HG02938 (cell line): Measurements from ENCODE around the gene SAXO2.
"Not testable (repeated sequence)": the region's sequence is repeated elsewhere in the genome, so short reads cannot be mapped to it uniquely, and the experiment has no call there.

Experiments
- ATAC-seq: cut with Tn5 transposase; IDR thresholded peaks from one replicate; pipeline ENCODE4 v1.9.1; 2021; ENCODE audit warnings: mild to moderate bottlenecking, moderate library complexity; ENCODE audit not compliant: unreplicated experiment

SAXO2 gene, protein sequence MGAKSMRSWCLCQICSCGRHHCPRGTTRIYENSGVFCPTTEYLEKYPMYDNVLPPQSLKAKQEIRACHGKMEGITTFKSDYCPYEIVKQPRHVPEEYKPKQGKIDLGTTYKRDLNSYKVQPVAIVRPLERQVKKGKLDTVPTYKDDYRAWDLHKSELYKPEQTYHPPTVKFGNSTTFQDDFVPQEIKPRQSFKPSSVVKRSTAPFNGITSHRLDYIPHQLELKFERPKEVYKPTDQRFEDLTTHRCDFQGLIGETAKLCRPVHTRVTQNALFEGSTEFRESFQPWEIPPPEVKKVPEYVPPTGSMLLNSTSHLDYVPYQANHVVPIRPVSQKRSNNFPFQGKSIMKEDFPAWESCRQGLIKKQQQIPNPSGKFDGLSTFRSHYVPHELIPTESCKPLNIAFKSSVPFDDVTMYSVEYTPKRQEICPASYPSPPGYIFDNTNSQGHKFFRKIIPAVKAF

DNA sequence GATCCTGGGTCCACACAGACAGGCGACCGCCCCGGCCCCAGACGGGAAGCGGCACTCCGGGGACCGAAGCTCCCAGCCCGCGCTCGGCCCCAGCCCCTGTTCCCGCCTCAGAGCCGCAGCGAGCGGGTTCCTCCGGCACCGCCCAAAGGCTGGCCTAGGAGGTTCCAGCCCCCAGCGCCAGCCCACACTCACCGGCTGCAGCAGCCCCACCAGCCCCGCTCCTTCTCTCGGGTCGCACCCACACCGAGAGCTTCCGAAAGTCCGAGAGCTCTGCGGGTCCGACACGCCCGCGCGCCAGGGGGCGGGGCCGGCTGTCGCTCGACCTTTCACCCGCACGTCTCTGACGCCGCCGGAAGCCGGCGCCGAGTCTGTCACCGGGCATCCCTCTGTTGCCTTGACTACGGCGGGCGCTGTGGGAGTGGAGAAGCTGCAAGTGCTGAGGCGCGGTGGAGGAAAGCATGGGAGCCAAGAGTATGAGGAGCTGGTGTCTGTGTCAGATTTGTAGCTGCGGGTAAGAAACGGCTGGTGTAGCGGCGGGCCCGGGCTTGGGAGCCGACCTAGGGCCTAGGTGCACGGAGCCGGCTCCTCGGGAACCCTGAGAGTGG is at the start of gene SAXO2, which contains the start of gene EFL1:
Gene SAXO2, plus strand, starts transcription at position 397 of the 605 bp plus-strand sequence. Its CDS starts 62 bp downstream, at position 459.
Gene EFL1, minus strand, starts transcription at position 313 of the 605 bp plus-strand sequence. CDS start 956 bp downstream, outside the sequence.
- ATAC-seq: peak; percentile 96

DNA sequence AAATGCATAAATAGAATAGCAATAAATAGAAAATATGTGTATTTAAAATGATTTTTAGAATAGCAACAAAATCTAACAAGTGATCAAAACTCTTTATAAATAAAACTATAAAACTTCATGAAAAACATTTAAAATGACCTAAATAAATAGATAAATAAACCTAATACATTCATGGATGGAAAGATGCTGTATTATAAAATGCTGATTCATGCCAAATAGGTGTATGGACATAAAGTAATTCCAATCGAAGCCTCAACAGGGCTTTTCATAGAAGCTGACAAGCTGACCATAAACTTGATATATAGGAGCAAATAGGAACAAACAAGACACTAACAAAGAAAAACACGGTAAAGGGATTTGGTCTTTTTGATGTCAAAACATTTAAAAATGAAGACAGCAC is 46.5 kb upstream of the SAXO2 start:
- not testable (repeated sequence) for ATAC-seq

DNA sequence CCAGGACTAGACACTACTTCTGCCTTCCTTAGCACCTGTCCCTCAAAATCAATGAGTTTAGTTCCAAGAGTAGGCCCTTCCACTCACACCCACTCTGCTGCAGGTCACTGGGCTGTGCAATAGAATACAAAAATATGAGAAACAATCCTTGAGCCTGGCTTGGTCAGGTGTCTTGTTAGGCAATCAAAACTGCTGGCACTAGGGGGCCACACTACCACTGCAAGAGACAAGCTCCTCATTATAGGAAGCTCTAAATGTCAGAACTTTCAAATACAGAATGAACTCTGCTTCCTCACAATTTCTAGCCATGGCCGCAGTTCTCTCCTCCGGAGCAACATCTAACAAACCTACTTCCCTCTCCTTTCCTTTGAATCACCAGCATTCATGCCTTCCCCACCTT is 41.1 kb upstream of the SAXO2 start:
- ATAC-seq: not testable (repeated sequence)

DNA sequence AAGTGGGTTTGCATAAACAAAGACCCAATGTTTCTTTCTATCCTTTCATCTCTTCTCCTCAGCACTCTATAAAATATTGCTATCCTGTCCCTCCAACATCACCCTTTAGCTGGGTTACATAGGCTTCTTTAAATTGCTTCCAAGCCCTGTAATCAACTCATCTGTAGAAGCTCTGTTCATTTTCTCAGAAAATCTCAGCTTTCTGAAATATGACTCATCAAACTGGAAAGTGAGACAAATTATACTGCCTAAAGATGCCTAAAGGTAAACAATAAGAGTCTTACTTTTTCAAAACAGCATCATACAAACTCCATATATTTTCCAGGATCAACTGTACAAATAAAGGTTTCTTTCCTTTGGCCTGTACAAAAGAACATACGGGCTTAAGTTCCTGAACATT is 33.9 kb upstream of the SAXO2 start:
- ATAC-seq: no peak

DNA sequence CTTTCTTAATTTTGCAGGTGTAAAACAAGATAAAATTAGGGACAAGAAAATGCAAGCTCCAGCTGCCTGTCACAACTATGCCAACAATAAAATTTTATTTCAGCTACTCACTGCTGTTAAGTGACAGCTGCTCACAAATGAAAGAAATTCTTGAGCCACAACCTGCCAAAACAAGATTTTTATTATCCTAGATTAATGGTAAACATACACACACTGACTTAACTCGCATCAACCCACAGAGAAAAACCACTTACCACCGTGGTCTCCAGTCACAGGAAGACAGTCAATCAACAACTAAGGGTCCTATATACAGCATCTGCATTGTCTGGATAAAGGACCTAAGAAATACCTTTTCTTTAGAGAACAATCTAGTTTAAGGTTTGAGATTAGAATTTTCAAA is 31.4 kb upstream of the SAXO2 start:
- no peak for ATAC-seq

DNA sequence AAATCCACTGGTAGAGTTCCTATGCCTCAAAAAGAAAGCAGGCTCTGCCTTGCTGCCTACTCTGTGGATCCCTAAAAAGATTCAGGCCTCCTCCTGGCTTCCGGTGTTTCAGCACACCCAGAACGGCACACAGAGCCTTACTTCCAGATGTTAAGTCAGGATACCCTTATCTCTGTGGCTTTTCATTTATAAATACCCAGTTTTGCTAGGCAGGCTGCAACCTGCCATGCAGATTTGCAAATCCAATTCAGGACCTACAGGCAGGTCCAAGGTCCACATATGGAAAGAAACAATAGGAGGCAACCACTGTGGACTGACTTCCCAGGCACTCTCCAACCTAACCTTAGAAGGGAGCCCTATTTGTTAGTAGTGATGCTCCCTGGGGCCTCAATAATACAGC is 30.8 kb upstream of the SAXO2 start:
- ATAC-seq: no peak

DNA sequence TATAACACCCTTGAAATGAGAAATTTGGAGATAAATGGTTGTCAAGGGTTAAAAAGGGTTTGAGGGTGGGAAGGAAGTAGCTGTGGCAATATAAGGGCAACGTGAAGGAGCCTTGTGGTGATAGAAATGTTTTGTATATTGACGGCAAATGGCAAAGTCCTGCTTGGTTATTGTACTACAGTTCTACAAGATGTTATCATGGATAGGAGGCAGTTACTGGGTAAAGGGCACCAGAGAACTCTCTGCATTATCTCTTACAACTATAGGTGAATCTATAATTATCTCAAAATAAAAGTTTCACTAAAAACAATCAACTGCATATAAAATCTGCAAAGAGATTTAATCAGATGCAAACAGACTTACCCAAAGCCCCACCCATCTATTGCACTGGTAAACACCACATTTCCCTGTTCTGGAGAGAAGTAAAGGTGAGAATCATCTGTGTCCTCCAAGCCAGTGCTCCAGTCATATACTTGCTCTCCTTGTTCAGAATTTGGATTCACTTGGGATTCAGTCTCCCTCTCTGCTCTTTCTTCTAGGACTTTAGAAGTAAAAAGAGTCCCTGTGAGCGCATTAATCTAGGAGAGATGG is 24.6 kb upstream of the SAXO2 start:
- ATAC-seq: not testable (repeated sequence)

DNA sequence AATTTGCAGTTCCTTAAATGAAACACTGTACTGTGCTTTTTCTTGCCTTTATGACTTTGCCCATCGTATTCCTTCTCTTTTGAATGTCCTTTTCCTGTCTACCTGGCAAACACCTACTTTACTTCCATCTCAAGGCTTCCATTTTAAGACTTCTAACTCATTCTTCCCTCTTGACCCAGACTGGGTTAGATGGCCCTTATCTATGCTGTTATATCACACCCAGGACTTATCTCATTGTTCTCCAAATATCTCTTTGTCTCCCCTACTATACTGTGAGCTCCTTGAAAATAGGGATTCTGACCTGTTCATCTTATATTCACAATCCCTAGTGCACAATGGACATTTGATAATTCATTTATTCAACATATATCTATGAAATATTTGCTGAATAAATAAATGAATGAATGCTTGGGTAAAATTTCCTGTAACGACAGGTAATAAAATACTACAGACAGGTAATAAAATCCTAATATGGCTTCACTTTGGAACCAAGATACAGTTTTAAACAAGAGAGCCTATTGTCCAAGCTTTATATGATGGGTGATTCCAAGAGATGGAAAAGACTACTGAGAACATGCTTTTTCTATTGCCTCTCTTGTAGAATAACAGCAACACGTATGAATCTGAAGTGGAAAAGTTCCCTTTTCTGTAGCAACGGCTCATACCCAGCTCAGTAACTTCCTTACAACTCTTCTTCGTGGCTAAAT is 22.8 kb upstream of the SAXO2 start:
- no peak for ATAC-seq

DNA sequence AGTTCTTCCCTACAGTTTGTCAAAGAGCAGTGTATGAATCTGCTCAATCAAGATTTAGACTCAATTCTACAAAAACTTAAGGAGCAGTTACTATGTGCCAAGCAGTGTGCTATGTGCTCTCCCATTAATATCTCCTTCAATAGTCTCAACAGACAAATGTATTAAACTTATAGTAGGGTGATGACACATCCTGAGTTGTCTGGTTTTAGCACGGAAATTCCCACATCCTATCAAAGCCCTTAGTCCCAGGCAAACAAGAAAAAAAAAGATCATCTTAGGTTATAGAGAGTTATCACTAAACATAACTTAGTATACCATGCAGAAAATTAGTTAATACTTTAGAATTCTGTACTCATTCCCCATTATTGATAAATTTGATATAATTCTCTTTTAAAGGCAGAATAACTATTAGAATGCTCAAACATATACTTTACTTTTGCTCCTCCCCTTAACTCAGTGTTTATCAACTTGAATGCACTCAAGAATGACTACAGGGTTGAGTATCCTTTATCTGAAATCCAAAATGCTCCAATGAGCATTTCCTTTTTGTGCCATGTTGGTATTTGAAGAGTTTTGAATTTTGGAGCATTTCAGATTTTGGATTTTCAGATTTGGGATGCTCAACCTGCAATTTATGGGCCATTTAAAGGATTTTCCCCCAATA is 20.6 kb upstream of the SAXO2 start:
- not testable (repeated sequence) for ATAC-seq

DNA sequence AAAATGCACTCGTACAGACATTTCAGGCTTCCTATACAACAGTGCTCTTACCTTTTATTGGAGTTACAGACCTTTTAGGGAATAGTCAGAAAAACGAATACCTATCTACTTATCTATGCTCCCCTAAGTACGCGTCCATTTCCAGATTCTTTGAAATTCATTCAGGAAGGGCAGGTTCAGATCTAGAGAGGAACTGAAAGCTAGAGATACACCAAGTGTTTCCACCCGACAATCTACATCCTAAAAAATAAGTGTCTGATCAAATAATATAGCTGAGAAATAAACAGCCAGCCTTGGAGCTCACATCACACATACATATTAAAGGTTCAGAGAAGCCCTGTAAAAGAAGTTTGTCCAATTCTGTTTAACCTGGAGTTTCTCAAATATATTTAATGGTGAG is 19.0 kb upstream of the SAXO2 start:
- not testable (repeated sequence) for ATAC-seq

DNA sequence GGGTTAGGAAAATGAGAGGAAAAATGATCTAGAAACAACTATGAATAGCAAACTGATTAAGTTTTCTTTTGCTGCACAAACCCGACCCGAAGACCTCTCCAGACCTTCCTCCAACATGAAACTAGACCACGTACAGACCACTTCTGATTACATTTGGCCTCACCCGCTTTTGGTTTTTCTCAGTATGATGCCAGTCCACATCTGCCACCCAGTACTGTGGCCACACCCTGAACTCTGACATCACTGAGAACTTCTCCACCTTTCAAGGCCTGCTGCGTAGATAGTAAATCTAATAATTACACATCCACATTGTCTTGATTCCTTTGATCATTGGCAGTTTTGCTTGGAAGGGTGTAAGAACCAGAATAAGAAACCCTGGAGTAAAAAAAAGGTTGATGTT is 16.7 kb upstream of the SAXO2 start:
- ATAC-seq: not testable (repeated sequence)

DNA sequence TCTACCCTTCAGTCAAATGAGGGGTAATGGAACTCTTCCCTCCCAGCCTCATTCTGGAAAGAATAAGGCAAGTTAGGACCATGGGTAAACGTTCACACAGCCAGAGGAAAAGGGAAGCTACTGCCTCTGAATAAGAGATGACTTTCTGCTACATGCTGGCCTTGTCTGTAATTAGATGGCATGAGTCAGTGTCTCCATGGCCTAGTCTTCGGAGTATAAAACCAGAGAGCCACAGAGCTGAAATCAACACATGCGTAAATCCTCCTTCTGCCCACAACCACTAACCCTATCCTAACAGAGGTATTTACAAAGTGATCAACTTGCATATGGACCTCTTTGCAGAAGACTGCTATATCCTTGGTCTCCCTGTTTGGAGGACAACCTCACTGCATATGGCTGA is 14.4 kb upstream of the SAXO2 start:
- not testable (repeated sequence) for ATAC-seq

DNA sequence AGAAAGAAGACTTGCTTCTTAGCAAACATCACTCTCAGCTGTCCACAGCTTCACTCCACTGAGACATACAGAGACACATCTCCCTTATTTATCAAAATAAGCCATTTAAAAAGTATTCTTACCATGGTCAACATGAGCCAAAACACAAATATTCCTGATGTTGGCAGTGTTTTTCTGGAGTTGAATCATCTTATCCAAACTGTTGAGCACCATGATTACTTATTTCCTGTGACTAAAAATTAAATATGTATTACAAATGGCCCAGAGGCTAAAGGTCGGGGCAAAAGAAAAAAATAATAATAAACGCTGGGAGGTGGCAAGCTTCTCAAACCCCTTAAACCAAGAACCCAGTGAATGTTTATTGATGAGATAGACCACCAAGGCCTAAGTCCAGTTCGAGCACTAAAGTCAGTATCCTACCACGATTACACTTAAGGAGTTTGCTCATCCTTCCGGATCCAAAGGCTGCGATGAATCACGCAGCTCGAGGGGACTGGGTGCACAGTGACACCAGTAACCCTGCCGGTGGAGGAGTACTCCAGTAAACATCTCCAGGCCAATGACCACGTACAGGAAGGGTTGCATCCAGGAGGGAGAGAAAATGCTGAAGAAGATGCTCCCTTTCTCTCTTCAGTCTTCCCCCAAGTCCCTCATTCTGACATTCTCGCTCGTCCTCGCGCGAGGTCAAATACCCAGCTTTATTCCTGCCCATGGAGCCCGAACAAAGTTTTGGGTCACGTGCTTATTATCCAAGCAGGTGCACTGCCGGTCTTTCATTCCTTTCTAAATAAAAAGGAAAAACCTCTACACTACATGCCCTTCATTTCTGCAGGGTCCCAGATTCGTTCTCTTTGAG is 824 bp upstream of the SAXO2 start:
- peak; percentile 24 for ATAC-seq

DNA sequence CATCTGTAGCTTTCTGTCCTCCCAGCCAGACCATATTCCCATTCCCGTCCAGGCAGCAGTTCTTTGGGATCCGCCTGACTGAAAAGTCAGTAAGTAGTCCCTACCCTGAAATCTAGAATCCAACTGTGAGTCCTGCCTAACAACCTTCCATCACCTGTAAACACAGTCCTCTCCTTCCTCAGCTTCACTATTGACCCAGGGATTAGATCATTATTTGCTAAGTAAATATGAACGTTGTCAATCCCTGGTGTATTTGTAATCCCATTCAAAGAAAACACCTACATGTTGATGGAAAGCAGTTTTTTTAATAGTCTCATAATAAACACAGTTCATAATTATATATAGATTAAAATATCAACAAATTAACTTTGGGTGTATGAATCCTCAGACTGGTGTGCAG is 732 bp downstream of the SAXO2 start:
- no peak for ATAC-seq

DNA sequence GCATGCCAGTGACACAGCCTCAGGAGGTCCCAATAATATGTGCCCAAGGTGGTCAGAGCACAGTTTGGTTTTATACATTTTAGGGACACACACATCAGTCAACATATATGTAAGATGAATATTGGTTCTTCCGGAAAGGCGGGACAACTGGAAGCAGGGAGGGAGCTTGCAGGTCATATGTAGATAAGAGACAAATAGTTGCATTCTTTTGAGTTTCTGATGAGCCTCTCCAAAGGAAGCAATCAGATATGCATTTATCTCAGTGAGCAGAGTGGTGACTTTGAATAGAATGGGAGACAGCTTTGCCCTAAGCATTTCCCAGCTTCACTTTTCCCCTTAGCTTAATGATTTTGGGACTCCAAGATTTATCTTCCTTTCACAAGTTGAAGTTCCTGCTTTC is 4.5 kb downstream of the SAXO2 start:
- ATAC-seq: not testable (repeated sequence)

DNA sequence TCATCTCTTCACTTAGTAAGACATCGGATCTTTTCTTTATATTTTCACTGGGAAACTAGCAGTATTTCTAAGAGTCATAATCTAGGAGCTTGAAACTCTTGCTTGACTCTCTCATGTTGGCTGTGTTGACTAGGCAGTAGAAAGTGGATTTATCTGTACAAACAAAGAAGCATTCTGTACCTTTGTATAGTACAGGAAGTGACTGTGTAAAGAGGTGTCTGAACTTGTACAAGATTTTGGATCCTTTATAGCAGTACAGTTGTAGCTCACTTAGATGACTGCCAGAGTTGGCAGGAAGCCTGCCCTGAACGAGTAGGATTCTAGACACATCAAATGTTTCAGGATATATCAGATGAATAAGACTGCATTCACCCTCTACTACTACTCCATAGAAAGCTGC is 5.8 kb downstream of the SAXO2 start:
- ATAC-seq: not testable (repeated sequence)

DNA sequence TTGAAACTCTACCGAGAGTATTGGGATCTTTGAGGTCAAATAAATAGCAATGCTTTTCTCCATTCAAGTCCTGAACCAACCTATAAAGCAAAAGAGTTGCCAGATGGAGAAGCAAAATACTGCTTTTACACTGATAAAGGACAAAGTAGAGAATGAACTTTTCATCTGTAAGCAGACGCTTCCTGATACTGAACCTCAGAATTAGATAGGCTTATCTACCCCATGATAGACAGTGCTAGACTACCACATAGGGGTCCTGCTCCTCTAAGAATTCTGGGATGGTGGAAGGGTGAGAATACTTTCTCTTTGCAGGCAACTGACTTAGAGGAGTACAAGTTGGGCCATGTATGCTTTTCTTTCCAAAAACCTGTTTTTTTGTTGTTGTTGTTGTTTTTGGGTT is 9.5 kb downstream of the SAXO2 start:
- ATAC-seq: no peak

DNA sequence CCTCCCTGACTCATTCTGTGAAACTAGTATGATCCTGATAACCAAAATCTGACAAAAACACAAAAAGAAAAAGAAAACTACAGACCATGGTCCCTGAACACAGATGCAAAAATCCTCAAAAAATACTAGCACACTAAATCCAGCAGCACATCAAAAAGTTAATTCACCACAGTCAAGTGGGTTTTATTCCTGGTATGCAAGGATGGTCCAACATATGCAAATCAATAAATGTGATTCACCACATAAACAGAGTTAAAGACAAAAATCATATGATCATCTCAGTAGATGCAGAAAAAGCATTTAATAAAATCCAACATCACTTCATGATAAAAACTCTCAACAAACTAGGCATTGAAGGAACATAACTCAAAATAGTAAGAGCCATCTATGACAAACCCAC is 12.8 kb downstream of the SAXO2 start:
- ATAC-seq: no peak

DNA sequence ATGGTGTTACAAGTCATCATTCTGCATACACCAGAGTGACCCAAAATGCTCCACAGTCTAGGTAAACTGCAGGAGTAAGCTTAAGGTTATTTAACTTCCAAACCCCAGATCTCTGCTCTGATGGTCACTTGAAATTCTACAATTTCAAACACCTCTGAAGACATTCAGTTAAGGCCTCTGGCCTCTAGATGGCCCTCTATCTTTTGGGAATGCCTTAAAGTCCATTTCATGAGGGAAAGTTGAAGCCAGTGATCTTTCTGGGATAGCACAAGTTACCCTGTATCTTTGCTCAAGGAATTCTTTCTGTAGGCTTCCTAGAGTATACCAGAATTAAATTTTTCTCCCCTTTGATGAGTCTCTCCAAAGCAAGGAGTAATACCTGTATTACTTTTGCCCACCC is 18.7 kb downstream of the SAXO2 start:
- not testable (repeated sequence) for ATAC-seq

DNA sequence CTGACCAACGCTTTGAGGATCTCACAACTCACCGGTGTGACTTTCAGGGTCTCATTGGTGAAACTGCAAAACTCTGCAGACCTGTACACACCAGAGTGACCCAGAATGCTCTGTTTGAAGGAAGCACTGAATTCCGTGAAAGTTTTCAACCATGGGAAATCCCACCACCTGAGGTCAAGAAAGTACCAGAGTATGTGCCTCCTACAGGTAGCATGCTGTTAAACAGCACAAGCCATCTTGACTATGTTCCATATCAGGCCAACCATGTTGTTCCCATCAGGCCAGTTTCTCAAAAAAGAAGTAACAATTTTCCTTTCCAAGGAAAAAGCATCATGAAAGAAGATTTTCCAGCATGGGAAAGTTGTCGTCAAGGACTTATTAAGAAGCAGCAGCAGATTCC is 19.8 kb downstream of the SAXO2 start:
- ATAC-seq: not testable (repeated sequence)
